K562 (cell line): Measurements from ENCODE around the gene SRSF1. TPM values are rescaled to one million over a fixed set of nuclear protein-coding genes. Genes with fewer than 3 reads are reported as not detected.

ENCODE experiments used
- CBX1 ChIP-seq: sonication (generic); IDR thresholded peaks from 2 replicates; pipeline ENCODE4 v1.6.1; 2016; ENCODE audit warnings: antibody characterized with exemption, low read depth, mild to moderate bottlenecking
- CREB1 ChIP-seq, 2 experiments: sonication (generic) in 1 of 2; formaldehyde crosslinking in 1 of 2; IDR thresholded peaks; 2 replicates each; pipeline versions ENCODE4 v1.6.1 to v1.8.0; 2012 to 2022; ENCODE audit warnings: inconsistent platforms in 1 of 2, mild to moderate bottlenecking in 1 of 2, missing genetic modification reagents in 1 of 2, moderate library complexity in 1 of 2
- FOXK2 ChIP-seq, 2 experiments: fragments of 450-650 bp; IDR thresholded peaks in 1 of 2; conservative IDR thresholded peaks in 1 of 2; 2 replicates each; pipeline ENCODE4 v1.6.1; 2016; ENCODE audit warnings: low read depth in 2 of 2, mild to moderate bottlenecking in 1 of 2
- KAT7 ChIP-seq: sonication (generic); formaldehyde crosslinking; IDR thresholded peaks from 2 replicates; pipeline ENCODE4 v1.8.0; 2022; ENCODE audit warnings: missing genetic modification reagents, mild to moderate bottlenecking, borderline replicate concordance
- PHF8 ChIP-seq: fragments of 200-600 bp; sonication (generic); IDR thresholded peaks from 2 replicates; pipeline ENCODE4 v1.6.1; 2012; ENCODE audit warnings: mixed run types, mild to moderate bottlenecking, inconsistent platforms, low read length, moderate library complexity, borderline replicate concordance
- PML ChIP-seq: IDR thresholded peaks from 2 replicates; pipeline ENCODE4 v1.6.1; 2012; ENCODE audit warnings: low read length, inconsistent platforms
- POLR2A ChIP-seq: fragments of 450-650 bp; conservative IDR thresholded peaks from 2 replicates; pipeline ENCODE4 v1.6.1; 2016
- POLR2B ChIP-seq: fragments of 450-650 bp; IDR thresholded peaks from 2 replicates; pipeline ENCODE4 v1.6.1; 2018; ENCODE audit warnings: low read depth; ENCODE audit not compliant: partially characterized antibody
- PURB ChIP-seq: sonication (generic); formaldehyde crosslinking; IDR thresholded peaks from 2 replicates; pipeline ENCODE4 v1.9.0; 2021; ENCODE audit warnings: low read depth, mild to moderate bottlenecking, missing genetic modification reagents
- RCOR1 ChIP-seq, 2 experiments: IDR thresholded peaks; 2 replicates each; pipeline ENCODE4 v1.6.1; 2012; ENCODE audit warnings: low read depth in 2 of 2, low read length in 2 of 2, borderline replicate concordance in 1 of 2, improper control_type of control experiment in 1 of 2
- SMARCA4 ChIP-seq: fragments of 450-650 bp; IDR thresholded peaks from 2 replicates; pipeline ENCODE4 v1.6.1; 2016
- TAF7 ChIP-seq: fragments of 450-650 bp; IDR thresholded peaks from 2 replicates; pipeline ENCODE4 v1.6.1; 2016; ENCODE audit warnings: missing genetic modification characterization, missing compliant biosample characterization
- TOE1 ChIP-seq, 2 experiments: fragments of 450-650 bp in 1 of 2; sonication (generic) in 1 of 2; formaldehyde crosslinking in 1 of 2; IDR thresholded peaks; 2 replicates each; pipeline versions ENCODE4 v1.7.1 to v1.8.0; 2016 to 2022; ENCODE audit warnings: borderline replicate concordance in 2 of 2, mild to moderate bottlenecking in 2 of 2, antibody characterized with exemption in 1 of 2, inconsistent platforms in 1 of 2, low read depth in 1 of 2, missing genetic modification reagents in 1 of 2, moderate library complexity in 1 of 2
- ZKSCAN1 ChIP-seq: fragments of 150-350 bp; IDR thresholded peaks from 2 replicates; pipeline ENCODE4 v1.6.1; 2016; ENCODE audit warnings: low read depth, low read length
- ZKSCAN8 ChIP-seq: fragments of 200-800 bp; sonication (Bioruptor generic); IDR thresholded peaks from 2 replicates; pipeline ENCODE4 v1.6.1; 2016; ENCODE audit warnings: missing genetic modification characterization, missing compliant biosample characterization
- ZNF311 ChIP-seq: fragments of 250-450 bp; sonication (Bioruptor Pico); IDR thresholded peaks from 2 replicates; pipeline ENCODE4 v1.4.0; 2020; ENCODE audit warnings: mild to moderate bottlenecking, moderate library complexity
- ZNF561 ChIP-seq: fragments of 450-650 bp; formaldehyde crosslinking; conservative IDR thresholded peaks from 2 replicates; pipeline ENCODE4 v1.4.0; 2020; ENCODE audit warnings: mild to moderate bottlenecking, moderate library complexity
- ZNF766 ChIP-seq: fragments of 200-800 bp; sonication (Bioruptor generic); conservative IDR thresholded peaks from 2 replicates; pipeline ENCODE4 v1.6.1; 2016; ENCODE audit warnings: missing genetic modification characterization, missing compliant biosample characterization
- ZNF79 ChIP-seq: fragments of 250-450 bp; sonication (Bioruptor Pico); IDR thresholded peaks from 2 replicates; pipeline ENCODE4 v1.4.0; 2020; ENCODE audit warnings: low read depth, mild to moderate bottlenecking, moderate library complexity
- polyA plus RNA-seq, 8 experiments: library from polyadenylated mRNA; depleted of rRNA in 4 of 8; stranded (reverse) in 5 of 8; unstranded in 3 of 8; fragments of >200 nt; fragmentation: Nextera tagmentation in 2 of 8; fragmentation: Illumina TruSeq in 1 of 8; extraction: Ambion mirVana in 2 of 8; extraction: Trizol in 1 of 8; gene quantifications; 2 replicates each; pipeline versions ENCODE4 v1.2.1 to v1.2.3, GENCODE V29; 2011 to 2014; ENCODE audit warnings: inconsistent platforms in 1 of 8, missing spikeins in 1 of 8
- total RNA-seq, 7 experiments: library from RNA; depleted of rRNA in 6 of 7; stranded (reverse); fragments of >200 nt in 6 of 7; fragmentation: Illumina TruSeq in 2 of 7; extraction: Trizol in 2 of 7; gene quantifications; 2 replicates each; pipeline versions ENCODE4 v1.2.1 to v1.2.3, GENCODE V29; 2011 to 2021; ENCODE audit warnings: low replicate concordance in 1 of 7
- TF ChIP-seq, protein P1 (sequence below): sonication (generic); formaldehyde crosslinking; IDR thresholded peaks from 2 replicates; pipeline ENCODE4 v1.8.1; 2022; ENCODE audit warnings: missing genetic modification reagents
- TF ChIP-seq, protein P2 (sequence below): fragments of 200-800 bp; sonication (Bioruptor generic); IDR thresholded peaks from 2 replicates; pipeline ENCODE4 v1.6.1; 2017; ENCODE audit warnings: missing genetic modification characterization, missing compliant biosample characterization
- TF ChIP-seq, protein P3 (sequence below): sonication (generic); formaldehyde crosslinking; IDR thresholded peaks from 2 replicates; pipeline ENCODE4 v1.8.1; 2023; ENCODE audit warnings: mild to moderate bottlenecking, missing genetic modification reagents

The SRSF1 gene
- total and polyA plus RNA-seq, 9 of the 15 experiments (the other 6 are each of a cell fraction or from before 2014, with no cell fraction given) = 77.8 to 559 (median 442) TPM

DNA sequence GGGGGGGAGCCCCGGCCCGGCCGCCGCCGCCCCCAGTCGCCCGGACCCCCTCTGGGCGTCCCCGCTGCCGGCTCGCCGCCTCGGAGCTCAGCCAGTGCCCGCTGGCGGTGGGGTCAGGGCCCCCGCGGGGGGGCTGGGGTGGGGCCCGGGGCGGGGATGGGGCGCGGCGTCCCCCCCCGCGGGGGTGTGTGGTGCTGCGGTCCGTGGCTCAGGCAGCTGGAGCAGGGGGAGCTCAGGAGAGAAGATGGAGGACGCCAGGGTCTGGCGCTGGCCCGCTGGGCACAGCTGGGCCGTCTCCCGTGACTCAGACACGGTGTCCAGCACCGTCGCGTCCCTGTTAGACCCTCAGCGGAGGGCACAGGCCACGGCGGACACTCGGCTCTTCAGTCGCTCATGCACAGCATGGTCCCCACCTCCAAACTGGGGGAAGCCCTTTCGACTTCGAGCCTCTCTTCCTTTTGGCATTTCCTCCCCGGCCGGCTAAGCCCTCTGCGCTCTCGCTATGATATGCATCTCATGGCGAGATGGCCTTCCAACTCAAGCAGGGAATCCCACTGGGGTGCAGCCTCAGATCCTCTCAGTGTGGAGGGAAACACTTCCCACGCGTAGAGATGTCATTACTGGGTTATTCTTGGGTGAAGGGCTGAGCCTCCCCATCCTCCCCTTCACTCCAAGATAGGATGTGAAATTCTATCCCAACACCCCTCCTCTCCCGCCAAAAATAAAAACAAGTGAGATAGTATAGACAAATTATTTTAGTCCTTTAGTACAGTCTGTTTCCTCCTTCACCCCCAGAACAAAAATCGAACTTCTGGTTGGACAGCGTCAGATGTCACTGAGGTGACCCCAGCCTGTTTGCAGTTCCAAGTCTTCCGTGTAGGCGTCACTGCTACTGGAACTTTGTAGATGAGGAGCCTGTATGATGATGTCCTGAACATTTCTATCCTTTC is 18.5 kb downstream of the SRSF1 start (continued):
- TF ChIP-seq CBX1 (0 out of 2 replicates have a peak, but pooled peaks have one; percentile 49), ZNF79 (no peak), ZKSCAN8 (CRISPR knock-in tag) (no peak), ZNF561 (CRISPR knock-in tag) (peak; percentile 74; the same call in 1 of the 2 replicates), CREB1 (IDR thresholded peaks at IDR 0.05) (no peak), CREB1 (CRISPR knock-in tag; IDR thresholded peaks at IDR 0.05) (no peak), PHF8 (peak; percentile 69; the same call in 1 of the 2 replicates), POLR2B (peak; percentile 82), ZNF311 (CRISPR knock-in tag) (no peak), PML (peak; percentile 8; the same call in 1 of the 2 replicates), RCOR1 (IDR thresholded peaks at IDR 0.05; ENCODE audit: borderline replicate concordance in 1 of 2, low read depth in 2 of 2, low read length in 2 of 2) (peak in 1 of 2 experiments; percentile 38; a peak in 1 of 4 replicates), FOXK2 (conservative IDR thresholded peaks at IDR 0.05 in 1 of 2, IDR thresholded peaks at IDR 0.05 in 1 of 2; ENCODE audit: low read depth in 2 of 2) (peak in 1 of 2 experiments; percentile 34; a peak in 1 of 4 replicates), SMARCA4 (no peak), ZKSCAN1 (no peak), POLR2A (peak; percentile 85), TOE1 (IDR thresholded peaks at IDR 0.05; ENCODE audit: borderline replicate concordance) (peak; percentile 28; the same call in 1 of the 2 replicates), TOE1 (CRISPR knock-in tag; IDR thresholded peaks at IDR 0.05; ENCODE audit: borderline replicate concordance, low read depth) (no peak), PURB (CRISPR knock-in tag) (no peak), KAT7 (CRISPR knock-in tag) (0 out of 2 replicates have a peak, but pooled peaks have one; percentile 78), ZNF766 (CRISPR knock-in tag) (peak; percentile 47; the same call in 1 of the 2 replicates), TAF7 (peak; percentile 24; the same call in 1 of the 2 replicates)
- TF ChIP-seq, protein P1, sequence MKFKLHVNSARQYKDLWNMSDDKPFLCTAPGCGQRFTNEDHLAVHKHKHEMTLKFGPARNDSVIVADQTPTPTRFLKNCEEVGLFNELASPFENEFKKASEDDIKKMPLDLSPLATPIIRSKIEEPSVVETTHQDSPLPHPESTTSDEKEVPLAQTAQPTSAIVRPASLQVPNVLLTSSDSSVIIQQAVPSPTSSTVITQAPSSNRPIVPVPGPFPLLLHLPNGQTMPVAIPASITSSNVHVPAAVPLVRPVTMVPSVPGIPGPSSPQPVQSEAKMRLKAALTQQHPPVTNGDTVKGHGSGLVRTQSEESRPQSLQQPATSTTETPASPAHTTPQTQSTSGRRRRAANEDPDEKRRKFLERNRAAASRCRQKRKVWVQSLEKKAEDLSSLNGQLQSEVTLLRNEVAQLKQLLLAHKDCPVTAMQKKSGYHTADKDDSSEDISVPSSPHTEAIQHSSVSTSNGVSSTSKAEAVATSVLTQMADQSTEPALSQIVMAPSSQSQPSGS (CRISPR knock-in tag) = no peak
- TF ChIP-seq, protein P2, sequence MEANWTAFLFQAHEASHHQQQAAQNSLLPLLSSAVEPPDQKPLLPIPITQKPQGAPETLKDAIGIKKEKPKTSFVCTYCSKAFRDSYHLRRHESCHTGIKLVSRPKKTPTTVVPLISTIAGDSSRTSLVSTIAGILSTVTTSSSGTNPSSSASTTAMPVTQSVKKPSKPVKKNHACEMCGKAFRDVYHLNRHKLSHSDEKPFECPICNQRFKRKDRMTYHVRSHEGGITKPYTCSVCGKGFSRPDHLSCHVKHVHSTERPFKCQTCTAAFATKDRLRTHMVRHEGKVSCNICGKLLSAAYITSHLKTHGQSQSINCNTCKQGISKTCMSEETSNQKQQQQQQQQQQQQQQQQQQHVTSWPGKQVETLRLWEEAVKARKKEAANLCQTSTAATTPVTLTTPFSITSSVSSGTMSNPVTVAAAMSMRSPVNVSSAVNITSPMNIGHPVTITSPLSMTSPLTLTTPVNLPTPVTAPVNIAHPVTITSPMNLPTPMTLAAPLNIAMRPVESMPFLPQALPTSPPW (CRISPR knock-in tag) = peak; percentile 94
- TF ChIP-seq, protein P3, sequence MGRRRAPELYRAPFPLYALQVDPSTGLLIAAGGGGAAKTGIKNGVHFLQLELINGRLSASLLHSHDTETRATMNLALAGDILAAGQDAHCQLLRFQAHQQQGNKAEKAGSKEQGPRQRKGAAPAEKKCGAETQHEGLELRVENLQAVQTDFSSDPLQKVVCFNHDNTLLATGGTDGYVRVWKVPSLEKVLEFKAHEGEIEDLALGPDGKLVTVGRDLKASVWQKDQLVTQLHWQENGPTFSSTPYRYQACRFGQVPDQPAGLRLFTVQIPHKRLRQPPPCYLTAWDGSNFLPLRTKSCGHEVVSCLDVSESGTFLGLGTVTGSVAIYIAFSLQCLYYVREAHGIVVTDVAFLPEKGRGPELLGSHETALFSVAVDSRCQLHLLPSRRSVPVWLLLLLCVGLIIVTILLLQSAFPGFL (CRISPR knock-in tag) = no peak
